Muscle of leg (tissue), 11 donors: Measurements from ENCODE around the gene PCP2. TPM values are rescaled to one million over a fixed set of nuclear protein-coding genes. Genes with fewer than 3 reads are reported as not detected.
A peak's percentile ranks its signal among the peaks of the same experiment; 100 is the strongest.

Source experiments
- DNase-seq: peaks from one replicate; pipeline ENCODE4 v3.0.0; 2013
- H3K27ac ChIP-seq: one replicate; pipeline ENCODE4 v1.5.1; 2013; ENCODE audit warnings: mild to moderate bottlenecking, low read length, control low read depth
- H3K27me3 ChIP-seq: one replicate; pipeline ENCODE4 v1.6.1; 2013; ENCODE audit warnings: low read length; ENCODE audit not compliant: control insufficient read depth, insufficient read depth
- H3K36me3 ChIP-seq: one replicate; pipeline ENCODE4 v1.6.1; 2013; ENCODE audit warnings: low read length; ENCODE audit not compliant: control insufficient read depth, insufficient read depth
- H3K4me1 ChIP-seq: one replicate; pipeline ENCODE4 v1.6.1; 2013; ENCODE audit warnings: low read length; ENCODE audit not compliant: control insufficient read depth, insufficient read depth
- H3K4me3 ChIP-seq: one replicate; pipeline ENCODE4 v1.5.1; 2013; ENCODE audit warnings: low read length, control low read depth
- H3K9me3 ChIP-seq: replicated peaks from 2 replicates; pipeline ENCODE4 v1.6.1; 2013; ENCODE audit warnings: low read depth, low read length; ENCODE audit not compliant: control insufficient read depth
- WGBS: methylation state at CpG from one replicate; pipeline ENCODE4 v1.1.5; 2013; ENCODE audit warnings: missing lambda C conversion rate; ENCODE audit not compliant: insufficient coverage; 5-methylcytosine and 5-hydroxymethylcytosine counted together
- polyA plus RNA-seq, 8 donors: library from polyadenylated mRNA; unstranded; fragments of 120-200 nt; gene quantifications; one replicate each; pipeline versions ENCODE4 v1.2.1 to v1.2.3, GENCODE V29; 2013; ENCODE audit warnings: inconsistent platforms in 1 of 8, low replicate concordance in 1 of 8; ENCODE audit not compliant: insufficient read length in 8 of 8, insufficient read depth in 1 of 8
- total RNA-seq: library from RNA; stranded (reverse); fragments of 120-200 nt; gene quantifications from one replicate; pipeline ENCODE4 v1.2.4, GENCODE V29; 2013

PCP2 gene
- total and polyA plus RNA-seq, 9 donors, result 0.32 TPM; not detected in 8

DNA sequence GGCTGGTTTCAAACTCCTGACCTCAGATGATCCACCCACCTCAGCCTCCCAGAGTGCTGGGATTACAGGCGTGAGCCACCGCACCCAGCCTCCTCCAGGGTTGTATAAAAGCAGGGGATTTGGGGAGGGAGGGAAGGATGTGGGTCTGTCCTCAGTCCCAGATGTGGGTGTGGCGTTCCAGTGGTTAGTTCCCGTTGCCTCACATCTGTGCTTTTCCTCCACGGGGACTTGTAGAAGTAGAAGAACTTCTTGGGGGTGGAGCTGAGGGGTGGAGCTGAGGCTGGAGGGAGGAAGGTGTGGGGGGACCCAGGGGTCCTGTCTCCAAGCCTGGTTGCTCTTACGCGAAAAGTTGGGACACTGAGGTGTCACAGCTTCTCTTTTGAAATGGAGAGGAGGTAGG, 42.9 kb upstream of the PCP2 start:
- Histone ChIP-seq H3K27me3 (peaks cover 15% of the 10 kb centered on the region), H3K9me3 (peaks cover 3% of the 10 kb centered on the region), H3K4me3 (no peak overlapping the region), H3K27ac (no peak overlapping the region), H3K36me3 (no peaks in the 10 kb centered on the region), H3K4me1 (peaks cover 5% of the 10 kb centered on the region)
- WGBS, result 24% methylated on average over 3 of the region's 7 CpGs
- DNase-seq, result no peak

DNA sequence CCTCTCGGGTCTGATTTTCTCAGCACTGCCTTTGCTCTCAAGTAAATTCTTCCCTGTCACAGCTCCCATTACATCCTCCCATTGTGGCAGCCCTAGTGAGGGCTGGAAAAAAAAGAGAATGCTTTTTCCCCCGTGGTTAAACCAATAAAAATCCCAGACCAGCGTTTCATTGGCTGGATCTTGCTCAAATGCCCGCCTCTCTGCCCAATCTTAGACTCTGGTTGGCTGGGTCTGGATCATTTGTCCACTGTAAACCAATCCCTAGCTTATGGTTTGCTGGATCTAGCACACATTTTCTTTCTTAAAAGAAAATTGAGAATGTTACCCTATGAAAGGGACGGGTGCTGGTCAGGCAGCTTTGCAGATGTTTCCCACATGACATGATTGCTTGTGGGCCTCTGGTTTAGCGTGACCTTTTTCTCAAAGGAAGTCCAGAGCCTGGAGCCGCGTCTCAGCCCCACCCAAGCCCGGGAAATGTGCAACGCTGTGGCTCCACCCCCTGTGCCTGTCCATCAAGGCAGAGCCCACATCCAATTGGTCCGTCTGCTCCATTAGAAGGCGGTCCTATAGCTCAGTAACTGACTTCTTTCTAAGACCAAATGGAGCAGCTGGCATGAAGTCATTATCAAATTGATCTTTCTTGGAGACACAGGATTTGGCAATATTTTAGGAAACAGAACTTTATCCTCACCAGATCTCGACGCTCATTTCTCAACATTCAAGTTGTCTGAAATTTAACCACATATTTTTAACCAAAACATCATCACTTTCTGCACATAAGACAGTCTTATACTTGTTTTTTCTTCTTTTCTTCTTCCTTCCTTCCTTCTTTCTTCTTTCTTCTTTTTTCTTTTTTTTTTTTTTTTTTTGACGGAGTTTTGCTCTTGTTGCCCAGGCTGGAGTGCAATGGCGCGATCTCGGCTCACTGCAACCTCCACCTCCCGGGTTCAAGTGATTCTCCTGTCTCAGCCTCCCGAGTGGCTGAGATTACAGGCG, 40.8 kb upstream of the PCP2 start:
- no peak overlapping the region for H3K27ac ChIP-seq
- H3K4me3 ChIP-seq, result no peak overlapping the region
- DNase-seq, result peak; percentile 70
- WGBS, result 37% methylated on average over 10 of the region's 21 CpGs
- peaks cover 3% of the 10 kb centered on the region for H3K9me3 ChIP-seq
- peaks cover 4% of the 10 kb centered on the region for H3K4me1 ChIP-seq
- H3K27me3 ChIP-seq, result peaks cover 28% of the 10 kb centered on the region
- H3K36me3 ChIP-seq, result no peaks in the 10 kb centered on the region

DNA sequence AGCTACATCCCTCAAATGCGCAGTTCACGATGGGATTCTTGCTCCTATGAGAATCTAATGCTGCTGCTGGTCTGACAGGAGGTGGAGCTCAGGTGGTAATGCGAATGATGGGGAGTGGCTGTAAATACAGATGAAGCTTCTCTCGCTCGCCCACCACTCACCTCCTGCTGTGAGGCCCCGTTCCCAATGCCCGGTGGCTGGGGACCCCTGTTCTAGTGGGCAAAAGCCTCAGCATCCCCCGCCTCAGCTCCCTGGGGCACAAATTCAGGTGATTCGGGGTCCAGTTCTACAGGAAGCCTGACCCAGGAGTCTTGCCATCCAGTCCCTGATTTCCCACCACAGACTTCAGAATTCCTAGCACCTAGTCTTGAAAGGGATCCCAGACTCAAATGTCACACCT, 39.0 kb upstream of the PCP2 start:
- H3K4me1 ChIP-seq, result peaks cover 4% of the 10 kb centered on the region
- no peak for DNase-seq
- H3K4me3 ChIP-seq, result no peak overlapping the region
- H3K36me3 ChIP-seq, result no peaks in the 10 kb centered on the region
- 39% methylated on average over 8 of the region's 9 CpGs for WGBS
- peaks cover 30% of the 10 kb centered on the region for H3K27me3 ChIP-seq
- no peak overlapping the region for H3K27ac ChIP-seq
- peaks cover 3% of the 10 kb centered on the region for H3K9me3 ChIP-seq

DNA sequence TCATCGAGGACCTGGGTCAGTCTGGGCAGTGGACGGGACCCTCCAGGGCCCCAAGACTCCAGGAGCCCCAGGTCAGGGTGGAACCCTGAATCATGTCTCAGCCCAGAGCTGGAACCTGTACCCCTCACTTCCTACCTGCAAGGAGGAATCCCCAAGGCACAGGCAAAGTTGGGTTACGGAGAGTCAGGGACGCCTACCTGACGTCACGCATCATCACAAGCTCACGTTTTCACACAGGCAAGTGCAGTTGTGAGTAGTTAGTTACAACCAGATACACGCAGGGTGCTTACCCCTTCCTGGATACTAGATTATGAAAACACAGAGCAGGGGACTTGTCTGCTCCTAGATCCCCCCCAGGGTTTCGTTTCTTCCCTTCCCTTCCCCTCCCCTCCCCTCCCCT, 37.3 kb upstream of the PCP2 start:
- peaks cover 22% of the 10 kb centered on the region for H3K27me3 ChIP-seq
- peaks cover 4% of the 10 kb centered on the region for H3K4me1 ChIP-seq
- WGBS, result 21% methylated on average over 6 of the region's 9 CpGs
- H3K9me3 ChIP-seq, result peaks cover 3% of the 10 kb centered on the region
- H3K36me3 ChIP-seq, result no peaks in the 10 kb centered on the region
- H3K27ac ChIP-seq, result no peak overlapping the region
- DNase-seq, result no peak
- H3K4me3 ChIP-seq, result no peak overlapping the region

DNA sequence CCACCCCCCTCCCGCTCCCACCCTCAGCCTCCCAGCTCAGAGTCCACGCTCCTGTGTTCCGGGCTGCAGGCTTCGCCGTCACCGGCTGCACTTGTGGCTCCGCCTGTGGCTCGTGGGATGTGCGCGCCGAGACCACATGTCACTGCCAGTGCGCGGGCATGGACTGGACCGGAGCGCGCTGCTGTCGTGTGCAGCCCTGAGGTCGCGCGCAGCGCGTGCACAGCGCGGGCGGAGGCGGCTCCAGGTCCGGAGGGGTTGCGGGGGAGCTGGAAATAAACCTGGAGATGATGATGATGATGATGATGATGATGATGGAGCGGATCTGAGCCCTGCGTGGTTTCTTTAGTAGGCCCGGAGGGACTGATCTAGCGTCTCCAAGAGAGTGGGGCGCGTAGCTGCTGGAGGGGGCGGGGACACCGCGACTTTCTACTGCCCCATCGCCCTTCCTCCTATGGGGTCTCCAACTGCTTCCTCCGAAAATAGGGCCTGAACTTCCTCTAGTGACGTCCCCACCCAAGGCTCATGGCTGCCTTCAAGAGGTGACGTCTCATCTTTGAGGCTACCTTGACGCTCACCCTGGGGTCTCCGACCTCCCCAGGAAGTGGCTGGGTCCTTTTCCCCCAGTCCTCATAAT, 36.7 kb upstream of the PCP2 start:
- no peak overlapping the region for H3K27ac ChIP-seq
- peaks cover 6% of the 10 kb centered on the region for H3K4me1 ChIP-seq
- H3K27me3 ChIP-seq, result peaks cover 22% of the 10 kb centered on the region
- WGBS, result 1% methylated on average over 38 of the region's 43 CpGs
- DNase-seq, result peak; percentile 35
- H3K4me3 ChIP-seq, result peak overlapping the region; percentile 24
- peaks cover 3% of the 10 kb centered on the region for H3K9me3 ChIP-seq
- H3K36me3 ChIP-seq, result no peaks in the 10 kb centered on the region

DNA sequence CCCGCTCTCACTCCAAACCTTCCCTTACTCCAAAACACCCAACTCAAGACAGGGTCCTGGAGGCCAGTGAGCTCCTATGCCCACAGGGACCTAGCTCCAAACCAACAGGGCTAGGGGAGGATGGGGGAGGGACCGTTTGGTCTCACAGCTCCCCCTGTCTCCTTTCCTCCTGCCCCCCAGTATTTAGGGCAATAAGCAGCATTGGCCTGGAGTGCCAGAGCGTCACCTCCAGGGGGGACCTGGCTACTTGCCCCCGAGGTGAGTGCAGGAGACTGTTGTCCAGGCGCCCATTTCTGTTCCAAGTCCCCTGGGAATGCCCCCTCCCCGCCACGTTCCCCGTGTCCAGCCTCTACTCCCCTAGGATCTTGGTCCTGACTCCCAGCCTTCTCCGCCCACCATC, 36.1 kb upstream of the PCP2 start:
- Histone ChIP-seq H3K27ac (no peak overlapping the region), H3K36me3 (no peaks in the 10 kb centered on the region), H3K27me3 (peaks cover 22% of the 10 kb centered on the region), H3K9me3 (peaks cover 3% of the 10 kb centered on the region), H3K4me3 (no peak overlapping the region), H3K4me1 (peaks cover 12% of the 10 kb centered on the region)
- 24% methylated on average over 8 of the region's 9 CpGs for WGBS
- no peak for DNase-seq

DNA sequence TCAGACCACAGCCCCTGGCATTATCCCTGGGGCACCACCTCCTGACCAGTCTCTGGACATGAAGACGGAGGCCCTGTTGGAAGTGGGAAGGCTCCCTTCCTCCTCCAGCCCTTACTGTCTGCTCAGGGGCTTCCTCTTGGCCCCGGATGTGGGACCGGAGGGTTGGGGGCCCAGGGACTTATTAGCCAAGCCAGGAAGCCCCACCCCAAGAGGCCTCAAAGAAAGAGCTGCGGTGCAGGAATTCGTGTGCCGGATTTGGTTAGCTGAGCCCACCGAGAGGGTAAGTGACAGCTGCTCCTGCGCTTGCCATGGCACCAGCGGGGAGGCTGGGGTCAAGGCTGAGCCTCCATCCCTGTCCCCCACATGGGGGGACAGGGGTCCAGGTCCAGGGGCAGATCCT, 35.3 kb upstream of the PCP2 start, which contains the start of gene RETN:
Gene RETN (plus strand): TSS at position 208 of the 400 bp plus-strand sequence. CDS start 278 bp downstream, outside the sequence.
- no peak within 1 kb of the TSS for H3K27ac ChIP-seq
- no peaks in the 10 kb centered on the region for H3K36me3 ChIP-seq
- H3K4me3 ChIP-seq, result no peak within 1 kb of the TSS
- peaks cover 18% of the 10 kb centered on the region for H3K4me1 ChIP-seq
- peaks cover under 1% of the 10 kb centered on the region for H3K9me3 ChIP-seq
- 58% methylated on average over 8 of the region's 9 CpGs for WGBS
- H3K27me3 ChIP-seq, result peaks cover 22% of the 10 kb centered on the region
- DNase-seq, result no peak

DNA sequence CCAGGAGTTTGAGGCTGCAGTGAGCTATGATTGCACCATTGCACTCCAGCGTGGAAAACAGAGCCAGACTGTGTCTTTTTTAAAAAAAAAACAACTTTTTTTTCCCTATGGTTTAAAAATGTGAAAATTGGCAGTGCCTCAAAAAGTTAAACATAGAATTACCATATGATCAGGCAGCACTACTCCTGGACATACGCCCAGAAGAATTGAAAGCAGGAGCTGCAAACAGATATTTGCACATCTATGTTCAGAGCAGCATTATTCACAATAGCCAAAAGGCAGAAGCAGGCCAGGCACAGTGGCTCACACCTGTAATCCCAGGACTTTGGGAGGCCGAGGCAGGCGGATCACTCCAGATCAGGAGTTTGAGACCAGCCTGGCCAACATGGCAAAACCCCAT, 31.6 kb upstream of the PCP2 start:
- Histone ChIP-seq H3K36me3 (no peaks in the 10 kb centered on the region), H3K4me1 (peaks cover 18% of the 10 kb centered on the region), H3K27ac (no peak overlapping the region), H3K9me3 (no peaks in the 10 kb centered on the region), H3K4me3 (no peak overlapping the region), H3K27me3 (peaks cover 9% of the 10 kb centered on the region)
- peak; percentile 95 for DNase-seq
- 40% methylated on average over 1 of the region's 4 CpGs for WGBS

DNA sequence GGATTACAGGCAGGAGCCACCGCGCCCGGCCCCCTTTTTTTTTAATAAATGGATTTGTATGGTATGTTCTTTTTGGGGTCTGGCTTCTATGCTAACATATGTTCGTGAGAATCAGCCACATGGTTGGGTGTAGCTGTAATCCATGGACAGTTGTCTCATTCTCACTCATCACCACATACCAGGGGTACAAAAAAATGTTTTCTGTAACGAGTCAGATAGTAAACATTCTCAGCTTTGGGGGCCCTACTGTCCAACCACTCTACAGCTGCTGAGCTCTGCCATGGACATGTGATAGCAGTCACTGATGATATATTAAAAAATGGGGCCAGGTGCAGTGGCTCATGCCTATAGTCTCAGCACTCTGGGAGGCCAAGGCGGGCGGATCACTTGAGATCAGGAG, 30.2 kb upstream of the PCP2 start:
- H3K4me1 ChIP-seq, result peaks cover 14% of the 10 kb centered on the region
- H3K9me3 ChIP-seq, result no peaks in the 10 kb centered on the region
- peaks cover 2% of the 10 kb centered on the region for H3K27me3 ChIP-seq
- H3K36me3 ChIP-seq, result no peaks in the 10 kb centered on the region
- DNase-seq, result peak; percentile 30
- H3K27ac ChIP-seq, result no peak overlapping the region
- no peak overlapping the region for H3K4me3 ChIP-seq
- no CpG with 5 or more reads among the region's 7 CpGs for WGBS

DNA sequence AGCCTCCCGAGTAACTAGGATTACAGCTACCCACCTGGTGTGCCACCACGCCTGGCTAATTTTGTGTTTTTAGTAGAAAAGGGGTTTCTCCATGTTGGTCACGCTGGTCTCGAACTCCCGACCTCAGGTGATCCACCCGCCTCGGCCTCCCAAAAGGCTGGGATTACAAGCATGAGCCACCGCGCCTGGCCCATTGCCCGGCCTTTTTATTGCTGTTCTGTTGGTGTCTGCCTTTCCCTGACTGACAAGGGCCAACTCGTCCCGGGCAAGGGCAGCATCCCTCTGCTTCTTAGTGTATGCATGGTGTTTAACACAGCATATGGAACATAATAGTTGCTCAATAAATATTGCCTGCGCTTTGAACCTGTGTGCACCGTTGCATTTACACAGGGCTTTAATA, 29.1 kb upstream of the PCP2 start:
- no peak for DNase-seq
- no peaks in the 10 kb centered on the region for H3K9me3 ChIP-seq
- no peak overlapping the region for H3K27ac ChIP-seq
- H3K27me3 ChIP-seq, result no peaks in the 10 kb centered on the region
- H3K36me3 ChIP-seq, result no peaks in the 10 kb centered on the region
- no peak overlapping the region for H3K4me3 ChIP-seq
- WGBS, result 71% methylated on average over 8 of the region's 14 CpGs
- H3K4me1 ChIP-seq, result peaks cover 14% of the 10 kb centered on the region
